ENCODE measurements around the gene CHEK2.
A peak's percentile ranks its signal among the peaks of the same experiment; 100 is the strongest.
"Not testable (repeated sequence)": the region's sequence is repeated elsewhere in the genome, so short reads cannot be mapped to it uniquely, and the experiment has no call there.

Gene CHEK2

DNA sequence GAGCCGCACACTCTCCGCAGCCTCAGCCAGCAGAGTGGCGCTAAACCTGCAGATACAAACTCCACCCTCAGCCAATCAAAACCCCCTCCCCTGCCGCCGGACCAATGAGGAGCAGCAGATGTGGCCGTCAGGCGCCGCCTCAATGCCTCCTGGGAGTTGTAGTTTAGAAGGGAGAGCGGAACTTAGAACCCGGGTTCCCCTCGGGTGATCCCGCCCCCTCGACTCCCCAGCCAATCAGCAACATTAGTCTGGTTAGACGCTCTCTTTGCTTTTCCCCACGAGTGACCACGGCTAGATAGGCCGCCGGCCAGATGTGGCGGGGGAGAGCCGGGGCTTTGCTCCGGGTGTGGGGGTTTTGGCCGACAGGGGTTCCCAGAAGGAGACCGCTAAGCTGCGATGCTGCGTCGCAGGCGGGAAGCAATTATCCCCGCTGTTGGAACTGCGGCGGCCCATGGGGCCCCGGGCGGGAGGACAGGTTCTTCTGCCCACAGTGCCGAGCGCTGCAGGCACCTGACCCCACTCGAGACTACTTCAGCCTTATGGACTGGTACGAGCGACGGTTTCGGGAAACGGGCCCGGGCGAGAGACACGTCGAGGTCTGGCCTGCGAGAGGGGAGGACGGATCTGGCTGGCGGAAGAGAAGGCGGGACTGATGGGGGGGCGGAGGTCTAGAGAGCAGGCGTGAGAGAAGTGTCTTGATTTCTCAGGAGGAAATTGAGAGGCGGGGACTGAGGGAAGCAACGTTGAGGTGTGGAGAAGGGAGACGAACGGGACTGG lies at the start of gene CHEK2, which contains the start of gene HSCB:
TSS of gene CHEK2 (minus strand) at position 36 of the 777 bp plus-strand sequence. CDS start 7,099 bp downstream, outside the sequence.
TSS of gene HSCB (plus strand) at position 255 of the 777 bp plus-strand sequence. CDS start at position 312, 57 bp downstream.
- peak; percentile 100 for DNase-seq
- in situ Hi-C loops (cut with MboI; ENCODE audit: low pct_unique_long_range_greater_than_20kb, low sequenced_read_pairs) = no loop called here

DNA sequence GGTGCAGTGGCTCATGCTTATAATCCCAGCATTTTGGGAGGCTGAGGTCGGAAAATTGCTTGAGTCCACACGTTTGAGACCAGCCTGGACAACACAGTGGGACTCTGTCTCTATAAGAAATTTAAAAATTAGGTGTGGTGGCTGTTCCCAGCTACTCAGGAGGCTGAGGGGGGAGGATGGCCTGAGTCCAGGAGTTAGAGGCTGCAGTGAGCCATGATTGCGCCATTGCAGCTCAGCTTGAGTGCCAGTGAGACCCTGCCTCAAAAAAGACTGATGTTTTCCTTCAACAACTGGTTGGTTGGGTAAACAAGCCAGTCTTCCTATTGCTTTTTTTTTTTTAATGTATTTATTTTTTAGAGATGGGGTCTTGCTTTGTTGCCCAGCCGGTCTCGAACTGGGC lies 49.5 kb upstream of the CHEK2 start:
- DNase-seq = no peak
- in situ Hi-C loops (cut with MboI; ENCODE audit: low pct_unique_long_range_greater_than_20kb, low sequenced_read_pairs) = no loop called here

DNA sequence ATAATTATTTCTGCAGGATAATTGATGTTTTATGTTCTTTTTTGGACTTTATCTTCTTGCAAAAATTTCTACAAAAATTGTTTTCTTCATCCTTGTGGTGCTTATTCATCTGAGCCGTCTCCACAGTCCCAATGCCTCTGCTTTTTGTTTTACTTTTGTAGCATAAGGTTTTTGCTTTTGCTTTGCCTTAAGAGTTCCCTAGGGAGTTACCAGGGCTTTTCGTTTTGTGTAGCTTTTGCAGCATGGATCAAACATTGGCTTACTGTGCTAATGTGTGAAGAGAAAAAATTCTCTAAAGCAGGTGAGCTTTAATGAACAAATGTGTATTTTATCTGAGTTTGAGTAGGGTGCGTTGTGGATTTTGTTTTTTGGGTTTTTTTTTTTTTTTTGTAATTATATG lies 47.0 kb upstream of the CHEK2 start:
- in situ Hi-C loops (cut with MboI; ENCODE audit: low pct_unique_long_range_greater_than_20kb, low sequenced_read_pairs) = no loop called here

DNA sequence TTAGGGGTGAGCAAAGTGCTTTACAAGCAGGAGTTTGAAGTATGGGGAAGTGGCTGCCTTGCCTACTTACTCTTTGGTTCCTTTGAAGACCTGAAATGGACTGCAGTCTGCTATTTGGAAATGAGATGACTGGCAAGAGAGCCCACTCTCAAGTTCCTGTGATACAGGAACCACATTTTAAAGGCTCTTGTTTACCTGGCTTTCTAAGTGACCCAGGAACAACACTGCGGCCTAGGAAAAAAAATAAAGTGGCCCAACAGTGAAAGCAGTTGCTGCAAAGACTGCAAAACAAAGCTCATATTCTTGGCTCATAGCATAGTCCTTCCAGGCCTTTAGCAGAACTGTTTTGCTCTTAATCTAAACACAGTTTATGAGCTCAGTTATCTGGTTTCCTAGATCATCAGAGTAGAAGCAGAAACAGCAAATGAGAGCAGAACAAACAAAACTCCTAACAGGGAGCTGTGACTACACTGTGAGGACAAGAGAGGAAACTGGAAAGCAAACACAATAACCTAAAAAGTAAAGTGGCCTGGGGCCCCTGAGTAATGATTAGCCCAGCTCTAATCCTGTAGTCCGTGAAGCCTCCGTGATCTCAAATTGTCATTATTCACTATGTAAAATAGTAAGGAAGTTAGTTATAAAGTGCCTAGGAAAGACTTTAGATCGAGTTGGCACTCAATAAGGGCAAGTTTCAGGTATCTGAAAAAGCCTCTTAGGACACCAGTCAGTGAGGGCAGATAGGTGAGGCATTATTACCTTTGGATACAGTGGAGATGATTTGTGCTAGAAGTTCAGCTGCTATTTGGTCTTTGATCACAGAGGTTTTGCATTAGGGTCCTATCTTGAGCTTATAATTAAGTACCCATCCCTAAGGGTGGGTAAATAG lies 42.4 kb upstream of the CHEK2 start:
- in situ Hi-C loops (cut with MboI; ENCODE audit: low pct_unique_long_range_greater_than_20kb, low sequenced_read_pairs) = no loop called here
- DNase-seq = no peak

More for the DNA sequence above, 47.0 kb upstream of the CHEK2 start:
- DNase-seq = no peak

DNA sequence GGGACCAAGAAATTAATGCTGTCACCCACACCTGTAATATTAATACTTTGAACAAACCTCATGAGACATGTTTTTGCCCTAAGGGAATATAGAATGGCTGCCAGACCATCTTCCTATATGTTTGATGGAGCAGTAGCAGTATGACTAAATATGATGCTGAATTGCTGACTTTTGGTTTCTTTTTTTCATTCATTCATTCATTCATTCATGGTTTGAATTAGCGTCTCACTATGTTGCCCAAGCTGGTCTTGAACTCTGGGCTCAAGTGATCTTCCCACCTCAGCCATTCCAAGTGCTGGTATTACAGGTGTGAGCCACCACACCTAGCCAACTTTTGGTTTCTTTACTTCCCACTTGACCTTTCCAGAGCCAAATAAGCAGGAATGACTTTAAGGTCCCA lies 38.7 kb upstream of the CHEK2 start:
- in situ Hi-C loops (cut with MboI; ENCODE audit: low pct_unique_long_range_greater_than_20kb, low sequenced_read_pairs) = no loop called here
- no peak for DNase-seq

DNA sequence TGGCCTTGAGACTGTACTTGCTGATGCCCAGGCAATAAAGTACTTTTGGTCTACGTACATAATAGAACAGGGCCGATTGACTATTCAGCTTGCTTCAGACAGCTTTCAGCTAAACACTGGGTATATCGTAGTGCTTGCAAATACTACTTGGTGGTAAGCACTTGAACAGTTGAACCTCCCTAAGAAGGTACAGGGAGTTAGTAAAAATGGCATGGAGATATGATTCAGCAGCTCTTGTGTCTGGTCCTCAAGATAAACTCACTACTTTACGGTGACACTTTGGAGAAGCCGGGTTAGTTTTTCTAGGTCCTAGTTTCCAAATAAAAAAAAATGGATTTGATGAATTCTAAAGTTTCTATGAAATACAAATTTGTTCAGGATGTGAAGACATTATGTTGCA lies 38.2 kb upstream of the CHEK2 start:
- DNase-seq = no peak
- in situ Hi-C loops (cut with MboI; ENCODE audit: low pct_unique_long_range_greater_than_20kb, low sequenced_read_pairs) = no loop called here

DNA sequence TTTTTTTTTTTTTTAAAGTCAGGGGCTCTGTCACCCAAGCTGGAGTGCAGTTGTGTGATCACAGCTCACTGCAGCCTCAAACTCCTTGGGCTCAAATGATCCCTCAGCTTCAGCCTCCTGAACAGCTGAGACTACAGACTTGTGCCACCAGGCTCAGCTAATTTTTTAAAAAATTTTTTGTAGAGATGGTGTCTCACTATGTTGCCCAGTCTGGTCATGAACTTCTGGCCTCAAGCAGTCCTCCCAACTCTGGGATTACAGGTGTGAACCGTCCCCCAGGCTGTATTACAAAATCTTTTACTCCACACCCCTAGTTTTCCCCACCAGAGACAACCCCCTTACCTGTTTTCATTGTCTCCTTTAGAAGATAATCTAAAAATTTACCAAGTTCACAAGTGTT lies 32.8 kb upstream of the CHEK2 start:
- DNase-seq = no peak
- in situ Hi-C loops (cut with MboI; ENCODE audit: low pct_unique_long_range_greater_than_20kb, low sequenced_read_pairs) = no loop called here

DNA sequence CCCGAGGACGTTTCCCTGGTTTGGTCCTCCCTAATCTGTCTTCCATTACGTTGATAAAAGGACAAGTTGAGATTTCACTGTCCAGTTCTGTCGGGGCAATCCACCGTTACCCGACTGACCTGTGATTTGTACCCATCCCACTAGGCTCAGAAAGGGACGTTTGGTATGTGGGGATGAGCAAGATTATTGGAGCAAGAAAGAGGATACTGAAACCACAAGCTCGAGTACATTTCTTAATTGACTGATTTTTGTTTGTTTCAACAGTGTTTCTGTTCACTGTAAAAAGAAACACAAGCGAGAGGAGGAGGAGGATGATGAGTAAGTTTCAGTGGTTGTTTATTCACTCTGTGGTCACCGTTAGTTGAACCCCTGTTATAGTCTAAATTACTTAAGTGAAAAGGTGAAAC lies 31.8 kb upstream of the CHEK2 start:
- in situ Hi-C loops (cut with MboI; ENCODE audit: low pct_unique_long_range_greater_than_20kb, low sequenced_read_pairs) = no loop called here
- DNase-seq = peak; percentile 27

DNA sequence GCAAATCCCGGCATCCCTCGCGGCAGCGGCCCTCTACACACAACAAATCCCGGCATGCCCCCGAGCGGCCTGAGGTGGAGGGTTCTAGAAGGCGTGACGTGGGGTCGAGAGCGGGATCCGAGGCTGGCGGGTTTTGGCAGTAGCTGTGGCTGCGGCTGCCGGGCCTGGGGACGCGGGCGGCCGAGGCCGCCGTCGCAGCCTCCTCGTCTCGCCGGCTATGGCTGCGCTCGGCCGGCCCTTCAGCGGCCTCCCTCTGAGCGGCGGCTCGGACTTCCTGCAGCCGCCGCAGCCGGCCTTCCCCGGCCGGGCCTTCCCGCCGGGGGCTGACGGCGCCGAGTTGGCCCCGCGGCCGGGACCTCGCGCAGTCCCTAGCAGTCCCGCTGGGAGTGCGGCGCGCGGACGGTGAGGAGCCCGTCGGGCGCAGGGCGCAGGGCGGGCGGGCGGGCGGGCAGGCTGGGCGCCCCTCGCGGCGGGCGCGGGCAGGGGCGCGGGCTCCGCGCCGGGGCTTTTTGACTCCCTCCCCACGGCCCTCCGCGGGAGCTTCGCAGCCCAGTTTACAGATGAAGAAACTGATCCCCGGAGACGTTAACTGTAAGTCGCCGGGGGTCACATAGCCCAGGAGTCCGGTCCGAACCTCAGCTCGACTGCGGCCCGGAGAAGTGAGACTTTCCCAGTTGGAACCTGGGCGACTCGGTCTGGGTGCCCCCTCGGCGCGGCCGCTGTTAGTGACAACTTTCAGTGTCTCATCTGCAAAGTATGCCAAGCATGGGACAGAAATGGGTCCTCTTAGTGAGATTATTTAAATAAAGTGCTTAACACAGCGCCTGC lies 31.2 kb upstream of the CHEK2 start, which contains the start of gene CCDC117:
TSS of gene CCDC117 (plus strand) at position 63 of the 828 bp plus-strand sequence. CDS start at position 218, 155 bp downstream.
- peak; percentile 95 for DNase-seq
- in situ Hi-C loops (cut with MboI; ENCODE audit: low pct_unique_long_range_greater_than_20kb, low sequenced_read_pairs) = no loop called here

DNA sequence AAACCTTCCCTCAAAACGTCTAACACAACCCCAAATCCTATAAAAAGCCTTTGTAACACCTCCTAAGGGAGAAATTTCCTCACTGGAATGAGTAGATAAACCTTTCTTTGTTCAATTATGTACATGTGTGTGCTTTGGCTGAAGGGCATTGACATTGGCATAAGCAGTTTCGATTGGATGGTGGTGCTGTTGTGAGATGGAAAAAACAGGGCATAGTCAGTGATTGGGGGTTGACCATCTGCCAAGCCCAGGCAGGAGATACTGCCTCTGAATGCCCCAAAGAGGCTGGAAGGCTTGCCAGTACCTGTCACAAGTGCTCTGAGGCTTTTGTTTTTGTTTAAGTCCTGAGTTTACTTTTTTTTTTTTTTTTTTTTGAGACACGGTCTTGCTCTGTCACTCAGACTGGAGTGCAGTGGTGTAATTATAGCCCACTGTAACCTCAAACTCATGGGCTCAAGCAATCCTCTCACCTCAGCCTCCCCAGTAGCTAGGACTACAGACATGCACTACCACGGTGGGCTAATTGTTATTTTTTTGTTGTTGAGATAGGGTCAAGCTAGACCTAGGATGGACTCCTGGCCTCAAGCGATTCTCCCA lies 29.7 kb upstream of the CHEK2 start:
- in situ Hi-C loops (cut with MboI; ENCODE audit: low pct_unique_long_range_greater_than_20kb, low sequenced_read_pairs) = no loop called here

DNA sequence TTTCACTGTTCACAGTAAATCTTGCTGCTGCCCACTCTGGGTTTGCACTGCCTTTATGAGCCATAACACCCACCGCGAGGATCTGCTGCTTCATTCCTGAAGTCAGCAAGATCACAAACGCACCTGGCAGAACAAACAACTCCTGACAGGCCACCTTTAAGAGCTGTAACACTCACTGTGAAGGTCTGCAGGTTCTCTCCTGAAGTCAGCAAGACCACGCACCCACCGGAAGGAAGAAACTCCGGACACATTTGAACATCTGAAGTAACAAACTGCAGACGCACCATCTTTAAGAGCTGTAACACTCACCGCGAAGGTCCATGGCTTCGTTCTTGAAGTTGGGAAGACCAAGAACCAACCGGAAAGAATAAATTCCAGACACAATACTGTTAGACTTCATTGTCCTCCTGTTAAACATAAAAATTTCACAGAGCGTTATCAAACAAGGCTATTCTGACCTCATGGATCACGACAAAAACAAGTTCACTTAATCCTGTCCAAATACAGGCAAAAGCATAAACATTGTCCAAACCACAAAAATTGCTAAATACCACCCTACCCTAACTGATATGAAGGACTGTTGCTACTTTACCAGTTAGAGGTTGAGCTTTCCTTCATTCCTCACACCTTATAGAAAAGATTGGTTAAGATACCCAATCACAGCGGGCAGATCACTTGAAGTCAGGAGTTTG lies 27.9 kb upstream of the CHEK2 start:
- no peak for DNase-seq
- in situ Hi-C loops (cut with MboI; ENCODE audit: low pct_unique_long_range_greater_than_20kb, low sequenced_read_pairs) = no loop called here

More for the DNA sequence above, 29.7 kb upstream of the CHEK2 start:
- no peak for DNase-seq

DNA sequence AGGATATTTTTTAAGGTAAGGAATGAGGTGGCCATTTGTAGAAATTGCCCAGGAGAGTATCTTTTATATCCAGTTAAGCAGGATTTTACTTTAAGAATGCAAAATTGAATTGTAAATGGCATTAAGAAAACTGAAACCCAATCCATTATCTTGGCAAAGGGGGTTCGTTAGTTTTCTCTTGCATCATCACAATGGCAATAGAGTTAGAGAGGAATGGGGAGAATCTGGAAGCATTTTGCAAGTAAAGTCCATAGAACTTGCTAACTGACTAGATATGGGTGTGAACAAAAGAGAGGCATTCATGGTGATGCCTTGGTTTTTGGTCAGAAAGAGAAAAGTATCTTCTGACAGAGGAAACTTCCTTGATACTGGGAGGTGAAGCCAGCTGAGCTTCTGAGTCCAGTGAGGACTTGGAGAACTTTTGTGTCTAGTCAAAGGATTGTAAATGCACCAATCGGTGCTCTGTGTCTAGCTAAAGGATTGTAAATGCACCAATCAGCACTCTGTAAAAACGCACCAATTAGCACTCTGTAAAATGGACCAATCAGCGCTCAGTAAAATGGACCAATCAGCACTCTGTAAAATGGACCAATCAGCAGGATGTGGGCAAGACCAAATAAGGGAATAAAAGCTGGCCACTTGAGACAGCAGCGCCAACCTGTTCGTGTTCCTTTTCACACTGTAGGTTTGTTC lies 27.2 kb upstream of the CHEK2 start:
- in situ Hi-C loops (cut with MboI; ENCODE audit: low pct_unique_long_range_greater_than_20kb, low sequenced_read_pairs) = no loop called here
- no peak for DNase-seq

DNA sequence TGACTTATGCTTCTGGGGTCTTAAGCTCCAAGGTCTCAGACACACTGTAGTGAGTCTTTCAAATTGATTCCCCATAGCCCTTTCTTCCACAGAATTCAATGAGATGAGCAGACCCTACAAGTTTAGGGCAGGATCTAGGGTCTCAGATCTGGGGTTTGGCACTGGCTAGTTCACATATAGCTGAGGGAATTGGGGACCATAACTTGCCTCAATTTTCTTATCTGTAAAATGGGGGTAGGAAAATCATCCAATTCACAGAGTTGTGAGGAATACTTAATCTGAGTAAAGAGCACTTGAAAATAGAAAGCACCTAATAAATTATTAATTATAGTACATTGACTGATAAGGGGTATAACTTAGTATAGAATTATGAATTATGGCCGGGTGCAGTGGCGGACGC lies 25.0 kb upstream of the CHEK2 start:
- in situ Hi-C loops (cut with MboI; ENCODE audit: low pct_unique_long_range_greater_than_20kb, low sequenced_read_pairs) = no loop called here
- no peak for DNase-seq

DNA sequence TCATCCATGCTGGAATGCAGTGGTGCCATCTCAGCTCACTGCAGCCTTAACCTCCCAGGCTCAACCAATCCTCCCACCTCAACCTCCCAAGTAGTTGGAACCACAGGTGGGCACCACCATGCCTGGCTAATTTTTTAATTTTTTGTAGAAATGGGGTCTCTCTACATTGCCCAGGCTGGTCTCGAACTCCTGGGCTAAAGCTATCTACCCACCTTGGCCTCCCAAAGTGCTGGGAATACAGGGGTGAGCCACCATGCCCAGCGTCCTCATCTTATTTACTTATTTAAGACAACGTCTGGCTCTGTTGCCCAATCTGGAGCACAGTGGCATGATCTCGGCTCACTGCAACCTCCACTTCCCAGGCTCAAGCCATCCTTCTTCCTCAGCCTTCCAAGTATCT lies 20.4 kb upstream of the CHEK2 start:
- DNase-seq; in situ Hi-C loops (cut with MboI; ENCODE audit: low pct_unique_long_range_greater_than_20kb, low sequenced_read_pairs): not testable (repeated sequence)

DNA sequence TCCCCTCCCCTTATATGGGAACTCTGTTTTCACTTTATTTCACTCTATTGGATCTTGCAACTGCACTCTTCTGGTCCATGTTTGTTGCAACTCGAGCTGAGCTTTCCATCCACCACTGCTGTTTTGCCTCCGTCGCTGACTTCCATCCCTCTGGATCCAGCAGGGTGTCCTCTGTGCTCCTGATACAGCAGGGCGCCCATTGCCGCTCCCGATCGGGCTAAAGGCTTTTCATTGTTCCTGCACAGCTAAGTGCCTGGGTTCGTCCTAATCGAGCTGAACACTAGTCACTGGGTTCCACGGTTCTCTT lies 19.8 kb upstream of the CHEK2 start:
- DNase-seq = no peak
- in situ Hi-C loops (cut with MboI; ENCODE audit: low pct_unique_long_range_greater_than_20kb, low sequenced_read_pairs) = no loop called here

DNA sequence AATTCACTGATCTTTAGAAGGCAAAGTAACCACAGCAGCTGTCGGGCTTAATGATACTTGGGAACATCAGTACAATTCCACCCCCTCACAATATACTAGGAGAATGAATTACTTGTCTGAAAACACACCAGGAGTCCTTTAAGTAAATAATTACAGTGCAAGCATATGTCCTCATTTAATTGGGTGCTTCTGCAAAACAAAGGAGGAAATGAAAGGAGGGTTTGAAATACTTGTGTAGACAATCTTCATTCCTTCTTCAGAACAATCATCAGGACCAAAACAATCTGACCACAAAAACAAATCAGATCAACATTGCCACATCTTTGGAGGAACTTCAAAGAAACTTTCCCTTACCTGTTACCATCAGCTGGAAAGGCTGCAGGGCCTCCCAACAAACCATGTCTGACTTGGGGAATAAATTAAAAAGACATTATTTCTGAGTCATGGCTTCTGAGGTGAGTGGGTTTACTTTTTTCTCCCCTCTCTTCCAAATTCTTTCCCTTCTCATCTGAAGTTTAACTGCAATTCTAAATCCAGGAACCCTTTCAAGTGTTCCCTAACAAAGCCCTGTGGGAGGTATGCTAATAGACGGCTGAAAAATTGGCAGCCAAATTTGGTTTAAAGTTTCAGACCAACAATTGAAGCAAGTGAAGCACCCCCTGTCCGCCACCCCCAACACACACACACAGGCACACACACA lies 18.4 kb upstream of the CHEK2 start:
- no peak for DNase-seq
- in situ Hi-C loops (cut with MboI; ENCODE audit: low pct_unique_long_range_greater_than_20kb, low sequenced_read_pairs) = no loop called here

DNA sequence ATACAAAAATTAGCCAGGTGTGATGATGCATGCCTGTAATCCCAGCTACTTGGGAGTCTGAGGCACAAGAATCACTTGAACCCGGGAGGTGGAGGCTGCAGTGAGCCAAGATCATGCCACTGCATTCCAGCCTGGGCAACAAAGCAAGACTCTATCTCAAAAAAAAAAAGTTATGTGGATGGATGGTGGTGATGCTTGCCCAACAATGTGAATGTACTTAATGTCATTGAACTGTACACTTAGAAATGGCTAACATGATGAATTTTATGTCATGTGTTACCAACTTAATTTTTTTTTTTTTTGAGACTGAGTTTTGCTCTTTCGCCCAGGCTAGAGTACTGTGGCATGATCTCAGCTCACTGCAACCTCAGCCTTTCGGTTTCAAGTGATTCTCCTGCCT lies 12.9 kb upstream of the CHEK2 start:
- DNase-seq; in situ Hi-C loops (cut with MboI; ENCODE audit: low pct_unique_long_range_greater_than_20kb, low sequenced_read_pairs): not testable (repeated sequence)

Measured in KBM-7 (cell line).